BLaER1 (cell line): ENCODE results near the gene TMCO2.
A peak's percentile ranks its signal among the peaks of the same experiment; 100 is the strongest.

Experiments used
- H3K27ac ChIP-seq: shearing (Covaris generic); formaldehyde crosslinking; 2 replicates; pipeline ENCODE4 v1.8.1; 2022
- H3K27me3 ChIP-seq: shearing (Covaris generic); formaldehyde crosslinking; 2 replicates; pipeline ENCODE4 v1.8.1; 2022
- H3K36me3 ChIP-seq: shearing (Covaris generic); formaldehyde crosslinking; 2 replicates; pipeline ENCODE4 v1.8.1; 2022
- H3K4me1 ChIP-seq: shearing (Covaris generic); formaldehyde crosslinking; 2 replicates; pipeline ENCODE4 v1.8.1; 2022
- H3K4me2 ChIP-seq: shearing (Covaris generic); formaldehyde crosslinking; 2 replicates; pipeline ENCODE4 v1.8.1; 2022
- H3K4me3 ChIP-seq: shearing (Covaris generic); formaldehyde crosslinking; 2 replicates; pipeline ENCODE4 v1.8.1; 2022
- H3K9ac ChIP-seq: shearing (Covaris generic); formaldehyde crosslinking; 2 replicates; pipeline ENCODE4 v1.8.1; 2022
- H3K9me3 ChIP-seq: shearing (Covaris generic); formaldehyde crosslinking; 2 replicates; pipeline ENCODE4 v1.8.1; 2022
- H4K20me1 ChIP-seq: shearing (Covaris generic); formaldehyde crosslinking; 2 replicates; pipeline ENCODE4 v1.8.1; 2022
- Cebpa-rat ChIP-seq: shearing (Covaris generic); IDR thresholded peaks from 2 replicates; pipeline ENCODE4 v1.8.1; 2022

The TMCO2 gene

DNA sequence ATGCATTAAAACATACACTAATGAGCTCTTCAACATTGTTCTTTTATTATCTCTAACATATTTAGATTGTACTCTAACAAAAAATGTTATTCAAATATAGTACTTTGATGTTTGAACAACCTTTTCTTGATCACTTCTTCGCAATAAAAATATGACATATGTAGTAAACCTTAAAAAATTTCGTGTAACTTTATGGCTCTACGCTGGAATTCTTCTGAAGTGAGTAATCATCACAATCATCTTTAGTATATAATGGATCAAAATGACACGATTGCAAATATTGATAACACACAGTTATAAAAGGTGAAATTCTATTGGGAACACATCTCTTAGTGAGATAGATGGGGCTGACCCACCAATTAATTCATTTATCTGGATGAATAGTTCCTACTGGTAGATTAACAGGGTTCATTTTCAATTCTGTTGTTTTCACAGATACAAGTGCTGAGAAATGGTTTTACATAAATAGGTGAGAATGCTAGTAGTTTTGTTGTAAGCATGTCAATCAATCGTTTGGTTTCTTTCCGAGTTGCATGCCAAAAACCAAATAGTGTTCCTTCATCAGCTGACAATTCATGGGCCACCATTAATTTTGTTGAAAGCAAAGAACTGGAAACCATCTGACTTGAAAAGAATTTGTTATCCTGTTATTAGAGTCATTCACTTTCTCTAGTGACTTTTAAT, 8.8 kb downstream of the TMCO2 start:
- H3K27ac ChIP-seq = peak overlapping the region; percentile 89; the same call in 1 of the 2 replicates
- H3K4me2 ChIP-seq = peak overlapping the region; percentile 62
- H3K27me3 ChIP-seq = no peaks in the 10 kb centered on the region
- peak overlapping the region; percentile 91 for H3K4me3 ChIP-seq
- H4K20me1 ChIP-seq = no peaks in the 10 kb centered on the region
- peak overlapping the region; percentile 89; the same call in 1 of the 2 replicates for H3K9ac ChIP-seq
- H3K9me3 ChIP-seq = no peaks in the 10 kb centered on the region
- peaks cover 26% of the 10 kb centered on the region for H3K4me1 ChIP-seq
- TF ChIP-seq Cebpa-rat = no peak
- peaks cover 21% of the 10 kb centered on the region for H3K36me3 ChIP-seq

DNA sequence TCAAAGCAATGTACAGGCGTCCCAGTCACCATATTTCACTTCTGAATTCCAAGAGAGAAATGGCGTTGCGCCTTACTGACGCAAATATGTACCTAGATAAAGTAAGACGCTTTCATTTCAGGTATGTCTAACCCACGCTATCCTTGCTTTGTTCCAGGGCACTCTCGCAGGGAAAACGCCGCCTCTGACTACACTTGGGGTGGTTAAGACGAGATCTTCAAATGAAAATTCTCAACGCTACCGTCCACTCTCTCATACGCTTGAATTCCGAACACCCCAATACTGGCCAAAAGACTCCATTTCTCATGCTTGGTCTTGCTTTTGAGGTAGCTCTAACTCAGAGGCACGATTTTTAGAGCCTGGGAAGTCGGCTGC, 9.6 kb downstream of the TMCO2 start:
- Histone ChIP-seq H3K4me1 (peaks cover 26% of the 10 kb centered on the region), H3K4me2 (peak overlapping the region; percentile 62), H3K9me3 (no peaks in the 10 kb centered on the region), H4K20me1 (no peaks in the 10 kb centered on the region), H3K9ac (peak overlapping the region; percentile 89), H3K4me3 (peak overlapping the region; percentile 91), H3K27me3 (no peaks in the 10 kb centered on the region), H3K27ac (peak overlapping the region; percentile 89), H3K36me3 (peaks cover 28% of the 10 kb centered on the region)
- no peak for TF ChIP-seq Cebpa-rat

DNA sequence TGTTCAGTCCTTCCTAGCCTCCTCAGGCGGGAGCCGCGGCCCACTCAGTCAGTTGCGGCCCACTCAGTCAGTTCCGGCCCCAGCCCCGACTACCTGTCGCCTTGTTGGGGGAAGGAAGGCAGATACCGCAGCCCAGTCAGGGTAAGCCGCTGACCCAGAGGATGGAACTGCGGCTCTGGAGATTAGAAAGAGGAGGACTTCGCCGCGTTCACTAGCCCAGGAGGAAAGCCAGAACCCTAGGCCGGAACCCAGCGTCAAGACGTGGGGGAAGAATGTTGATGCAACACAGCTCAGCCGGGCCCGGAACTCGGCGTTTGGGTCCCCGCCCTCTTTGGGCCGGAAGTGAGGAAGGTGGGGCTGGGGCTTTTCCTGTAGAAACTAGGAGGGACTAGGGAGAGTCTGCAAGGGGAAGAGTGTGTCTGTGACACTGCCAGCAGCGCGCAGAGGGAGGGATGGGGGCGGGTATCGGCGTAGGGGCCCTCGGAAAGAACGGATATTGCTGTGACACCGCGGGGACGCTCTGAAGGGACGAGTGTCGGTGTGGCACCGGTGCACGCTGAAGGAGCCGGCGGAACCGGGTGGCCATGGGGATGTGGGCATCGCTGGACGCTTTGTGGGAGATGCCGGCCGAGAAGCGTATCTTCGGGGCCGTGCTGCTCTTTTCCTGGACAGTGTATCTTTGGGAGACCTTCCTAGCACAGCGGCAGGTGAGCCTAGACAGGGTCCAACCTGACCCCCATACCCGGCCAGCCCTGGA, 10.1 kb downstream of the TMCO2 start, which contains the start of gene ZMPSTE24:
Gene ZMPSTE24 (plus strand): TSS at position 549 of the 757 bp plus-strand sequence. CDS start 36 bp downstream, at position 585.
- peak within 1 kb of the TSS; percentile 89 for H3K27ac ChIP-seq

DNA sequence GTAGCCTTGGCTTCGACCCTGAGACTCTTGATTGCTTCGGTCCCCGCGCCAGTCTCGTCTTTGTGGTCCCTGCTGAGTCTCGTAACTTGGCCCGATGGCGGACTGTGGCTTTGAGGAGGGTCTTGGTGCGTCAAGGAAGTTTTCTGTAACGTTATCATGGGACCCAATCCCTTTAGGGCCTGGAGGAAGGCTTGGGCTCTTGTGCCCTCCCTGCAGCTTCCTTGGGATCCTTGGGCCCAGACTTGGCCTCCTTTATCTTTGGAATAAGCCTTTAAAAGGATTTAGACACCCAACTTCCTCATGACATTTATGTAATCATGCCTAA, 10.7 kb downstream of the TMCO2 start:
- no peaks in the 10 kb centered on the region for H3K27me3 ChIP-seq
- no peak for TF ChIP-seq Cebpa-rat
- H3K27ac ChIP-seq = peak overlapping the region; percentile 89
- no peaks in the 10 kb centered on the region; the same call in 1 of the 2 replicates for H4K20me1 ChIP-seq
- H3K36me3 ChIP-seq = peaks cover 39% of the 10 kb centered on the region
- H3K4me3 ChIP-seq = peak overlapping the region; percentile 91
- peak overlapping the region; percentile 93 for H3K9ac ChIP-seq
- no peaks in the 10 kb centered on the region for H3K9me3 ChIP-seq
- peak overlapping the region; percentile 88 for H3K4me2 ChIP-seq
- H3K4me1 ChIP-seq = peaks cover 32% of the 10 kb centered on the region

More for the DNA sequence above, 10.1 kb downstream of the TMCO2 start, which contains the start of gene ZMPSTE24:
- TF ChIP-seq Cebpa-rat = no peak
- Histone ChIP-seq H3K27me3 (no peaks in the 10 kb centered on the region), H3K4me2 (peak within 1 kb of the TSS; percentile 88), H3K4me3 (peak within 1 kb of the TSS; percentile 91), H4K20me1 (no peaks in the 10 kb centered on the region), H3K9me3 (no peaks in the 10 kb centered on the region), H3K4me1 (peaks cover 26% of the 10 kb centered on the region), H3K36me3 (peaks cover 34% of the 10 kb centered on the region), H3K9ac (peak within 1 kb of the TSS; percentile 93)

DNA sequence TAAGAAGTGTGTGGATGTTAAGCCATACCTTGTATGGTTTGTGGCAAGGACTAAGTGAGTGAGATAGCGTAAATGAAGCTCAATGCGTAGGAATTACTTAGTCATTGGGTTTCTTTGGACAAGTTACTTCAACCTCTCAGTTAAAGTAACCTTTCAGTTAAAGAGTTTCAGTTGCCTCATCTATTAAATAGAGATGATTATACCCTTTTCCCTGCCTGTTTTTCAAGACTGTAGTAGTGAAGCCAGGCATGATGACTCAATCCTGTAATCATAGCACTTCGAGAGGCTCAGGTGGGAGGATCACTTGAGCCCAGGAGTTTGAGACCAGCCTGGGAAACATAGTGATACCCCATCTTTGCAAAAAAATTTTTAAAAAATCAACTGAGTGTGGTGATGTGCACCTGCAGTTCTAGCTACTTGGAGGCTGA, 16.6 kb downstream of the TMCO2 start:
- no peak for TF ChIP-seq Cebpa-rat
- no peak overlapping the region for H3K4me3 ChIP-seq
- no peak overlapping the region for H3K27ac ChIP-seq
- peaks cover 26% of the 10 kb centered on the region for H4K20me1 ChIP-seq
- H3K4me2 ChIP-seq = no peak overlapping the region
- no peaks in the 10 kb centered on the region for H3K27me3 ChIP-seq
- H3K36me3 ChIP-seq = peaks cover 94% of the 10 kb centered on the region
- peaks cover 14% of the 10 kb centered on the region for H3K4me1 ChIP-seq
- no peaks in the 10 kb centered on the region for H3K9me3 ChIP-seq
- H3K9ac ChIP-seq = no peak overlapping the region

DNA sequence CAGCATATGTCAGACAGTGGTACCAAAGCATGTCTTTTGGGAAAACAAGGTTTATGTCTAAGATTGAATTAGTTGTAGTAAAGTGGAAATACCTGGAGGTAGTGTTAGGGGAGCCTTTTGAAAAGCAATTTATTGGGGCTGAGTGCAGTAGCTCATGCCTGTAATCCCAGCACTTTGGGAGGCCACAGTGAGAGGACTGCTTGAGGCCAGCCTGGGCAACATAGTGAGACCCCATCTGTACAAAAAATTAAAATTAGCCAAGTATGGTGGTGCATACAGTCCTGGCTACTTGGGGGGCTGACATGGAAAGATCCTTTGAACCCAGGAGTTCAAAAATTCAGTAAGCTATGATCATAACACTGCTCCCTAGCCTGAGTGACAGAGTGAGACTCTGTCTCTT, 17.6 kb downstream of the TMCO2 start:
- peaks cover 95% of the 10 kb centered on the region for H3K36me3 ChIP-seq

DNA sequence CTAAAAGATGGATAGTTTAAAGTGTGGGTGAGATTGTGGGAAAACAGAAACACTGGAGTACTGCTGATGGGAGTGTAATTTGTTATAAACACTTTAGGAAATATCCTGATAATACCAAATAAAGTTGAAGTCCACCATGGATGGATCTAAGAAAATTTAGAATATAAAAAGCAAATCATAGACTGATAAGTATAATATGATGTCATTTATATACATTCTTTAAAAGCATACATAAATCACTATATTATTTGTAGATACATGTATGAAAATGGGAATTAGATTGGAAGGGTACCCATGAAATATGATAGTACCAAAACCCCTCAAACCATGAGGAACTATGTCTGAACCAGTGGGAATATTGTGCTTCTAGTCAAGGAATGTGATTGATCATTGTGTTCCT, 18.2 kb downstream of the TMCO2 start:
- Histone ChIP-seq H3K36me3 (peaks cover 97% of the 10 kb centered on the region), H3K4me3 (no peak overlapping the region), H3K9ac (no peak overlapping the region), H4K20me1 (peaks cover 26% of the 10 kb centered on the region), H3K9me3 (no peaks in the 10 kb centered on the region), H3K27me3 (no peaks in the 10 kb centered on the region), H3K4me2 (no peak overlapping the region), H3K27ac (no peak overlapping the region), H3K4me1 (0 out of 2 replicates have a peak, but pooled peaks cover 6% of the 10 kb centered on the region)
- TF ChIP-seq Cebpa-rat = no peak

More for the DNA sequence above, 17.6 kb downstream of the TMCO2 start:
- Histone ChIP-seq H3K9ac (no peak overlapping the region), H3K4me1 (0 out of 2 replicates have a peak, but pooled peaks cover 6% of the 10 kb centered on the region), H3K27me3 (no peaks in the 10 kb centered on the region), H3K4me2 (no peak overlapping the region), H3K4me3 (no peak overlapping the region), H4K20me1 (peaks cover 26% of the 10 kb centered on the region), H3K9me3 (no peaks in the 10 kb centered on the region), H3K27ac (no peak overlapping the region)
- TF ChIP-seq Cebpa-rat = no peak

DNA sequence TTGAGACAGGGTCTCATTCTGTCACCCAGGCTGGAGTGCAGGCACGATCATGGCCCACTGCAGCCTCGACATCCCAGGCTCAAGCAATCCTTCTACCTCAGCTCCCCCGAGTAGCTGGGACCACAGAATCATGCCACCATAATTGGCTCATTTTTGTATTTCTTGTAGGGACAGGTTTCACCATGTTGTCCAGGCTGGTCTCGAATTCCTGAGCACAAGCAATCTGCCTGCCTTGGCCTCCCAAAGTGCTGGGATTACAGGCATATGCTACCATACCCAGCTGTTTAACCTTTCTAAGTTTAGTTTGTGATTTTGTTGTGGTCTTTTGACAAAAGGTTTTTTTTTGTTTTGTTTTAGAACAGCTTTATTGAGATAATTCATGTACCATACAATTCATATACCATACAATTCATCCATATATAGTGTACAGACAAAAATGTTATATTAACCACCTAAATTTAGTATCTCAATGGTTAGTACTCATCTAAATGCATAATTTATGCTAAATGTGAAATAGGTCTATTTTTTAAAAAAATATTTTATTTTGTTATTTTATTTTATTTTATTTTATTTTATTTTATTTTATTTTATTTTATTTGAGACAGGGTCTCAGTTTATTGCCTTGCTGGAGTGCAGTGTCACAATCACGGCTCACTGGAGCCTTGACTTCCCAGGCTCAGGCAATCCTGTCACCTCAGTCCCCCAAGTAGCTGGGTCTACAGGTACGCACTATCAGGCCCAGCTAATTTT, 19.2 kb downstream of the TMCO2 start:
- no peak for TF ChIP-seq Cebpa-rat

DNA sequence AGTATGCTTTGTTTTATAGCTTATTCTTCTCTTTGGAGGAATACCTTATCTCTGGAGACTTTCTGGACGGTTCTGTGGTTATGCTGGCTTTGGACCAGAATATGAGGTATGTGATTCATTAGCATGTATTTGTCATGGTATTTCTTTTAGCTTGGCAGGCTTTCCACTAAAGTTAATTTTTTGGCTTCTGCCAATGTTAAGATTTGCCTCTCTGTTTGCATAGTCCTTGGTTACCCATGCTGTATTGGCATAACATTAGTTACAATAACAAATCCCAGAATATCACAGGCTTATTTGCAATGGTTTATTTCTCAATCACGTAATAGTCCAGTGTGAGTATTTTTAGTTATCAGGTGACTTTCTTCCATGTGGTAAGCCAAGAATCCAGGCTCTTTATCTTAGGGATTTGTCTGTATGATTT, 20.0 kb downstream of the TMCO2 start:
- no peak overlapping the region for H3K4me2 ChIP-seq

More for the DNA sequence above, 19.2 kb downstream of the TMCO2 start:
- Histone ChIP-seq H3K9me3 (no peaks in the 10 kb centered on the region), H4K20me1 (peaks cover 26% of the 10 kb centered on the region), H3K36me3 (peaks cover 97% of the 10 kb centered on the region), H3K4me3 (no peak overlapping the region), H3K4me2 (no peak overlapping the region), H3K9ac (no peak overlapping the region), H3K4me1 (0 out of 2 replicates have a peak, but pooled peaks cover 6% of the 10 kb centered on the region), H3K27ac (no peak overlapping the region), H3K27me3 (no peaks in the 10 kb centered on the region)

More for the DNA sequence above, 20.0 kb downstream of the TMCO2 start:
- H3K4me3 ChIP-seq = no peak overlapping the region
- H3K36me3 ChIP-seq = peaks cover 97% of the 10 kb centered on the region
- no peaks in the 10 kb centered on the region for H3K9me3 ChIP-seq
- peaks cover 26% of the 10 kb centered on the region for H4K20me1 ChIP-seq
- H3K27ac ChIP-seq = no peak overlapping the region
- TF ChIP-seq Cebpa-rat = no peak
- H3K9ac ChIP-seq = no peak overlapping the region
- H3K4me1 ChIP-seq = 0 out of 2 replicates have a peak, but pooled peaks cover 6% of the 10 kb centered on the region
- H3K27me3 ChIP-seq = no peaks in the 10 kb centered on the region
